ENCODE measurements around the gene MIS12. TPM values are rescaled to one million over a fixed set of nuclear protein-coding genes. Genes with fewer than 3 reads are reported as not detected.

The MIS12 gene
- 10 to 100 TPM; 16.0 to 18.6 TPM for total RNA-seq
- 1 to 10 TPM; 4.3 to 6.2 TPM for polyA plus RNA-seq

DNA sequence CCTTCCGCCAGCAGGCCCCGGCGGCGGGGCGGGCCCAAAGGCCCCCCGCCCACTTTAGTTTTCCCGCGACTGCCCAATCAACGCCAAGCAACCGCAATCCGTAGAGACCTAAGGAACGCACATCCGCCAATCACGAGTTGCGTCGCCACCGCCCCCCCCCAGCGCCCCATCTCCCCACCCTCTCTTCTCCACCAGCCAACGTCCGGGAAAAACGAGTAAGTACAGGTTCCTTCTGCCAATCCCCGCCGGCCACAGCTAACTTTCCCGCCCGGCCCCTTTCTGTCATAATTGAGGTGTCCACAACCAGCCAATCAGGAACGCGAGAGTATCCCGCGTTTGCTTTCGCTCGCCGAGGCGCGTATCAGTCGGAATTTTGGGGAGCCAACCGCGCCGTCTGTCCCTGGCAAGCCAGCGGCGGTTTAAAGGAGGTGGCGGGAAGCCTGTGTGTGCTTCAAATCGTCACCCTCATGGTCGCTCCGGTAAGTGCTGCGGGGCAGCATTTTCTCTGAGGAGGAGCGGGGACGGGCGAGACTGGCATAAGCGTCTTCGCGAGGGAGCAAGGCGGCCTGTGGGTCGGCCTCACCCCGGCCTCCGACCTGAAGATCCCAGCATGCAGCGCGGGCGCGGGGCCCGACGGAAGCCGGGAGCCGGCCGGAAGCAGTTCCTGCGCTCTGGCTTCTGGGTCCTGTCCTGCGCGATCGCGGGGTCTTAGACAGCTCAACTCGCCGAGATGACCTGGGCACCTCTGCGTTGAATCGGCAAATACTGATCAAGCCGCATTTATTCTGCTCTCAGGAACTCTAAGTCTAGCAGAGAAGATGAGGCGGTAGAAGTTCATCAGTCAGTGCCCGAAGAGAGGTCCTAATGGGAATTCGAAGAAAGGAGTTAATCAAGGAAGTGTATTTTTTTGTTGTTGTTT is at the start of gene MIS12:
TSS of gene MIS12 (plus strand) at position 361 of the 919 bp plus-strand sequence. CDS start 2,297 bp downstream, outside the sequence.
- peak; percentile 94 for DNase-seq (ENCODE audit: low spot score)
- peaks cover 4 to 28% (median 18%) of the 10 kb centered on the region in 4 donors for H3K4me1 ChIP-seq (ENCODE audit: control insufficient read depth in 4 of 4, insufficient read depth in 4 of 4, low read length in 3 of 4)
- peak within 1 kb of the TSS; percentile 63 to 93 for H3K9ac ChIP-seq (ENCODE audit: low read depth in 1 of 2, low read length in 2 of 2)
- peaks cover 6 to 41% (median 32%) of the 10 kb centered on the region in 4 donors for H3K36me3 ChIP-seq (ENCODE audit: control insufficient read depth in 4 of 4, insufficient read depth in 3 of 4, low read depth in 1 of 4, low read length in 3 of 4)
- peak within 1 kb of the TSS; percentile 95 for H3K27ac ChIP-seq (ENCODE audit: low read depth in 1 of 2, low read length in 2 of 2)
- peak within 1 kb of the TSS; percentile 94 to 99 (median 98) for H3K4me3 ChIP-seq (ENCODE audit: low read depth in 1 of 3, low read length in 3 of 3)
- H3K9me3 ChIP-seq (ENCODE audit: control insufficient read depth in 4 of 4, low read length in 3 of 4): no peaks in the 10 kb centered on the region
- H3K27me3 ChIP-seq (ENCODE audit: control insufficient read depth in 4 of 4, insufficient read depth in 4 of 4, low read length in 3 of 4): no peaks in the 10 kb centered on the region
- under 1% methylated on average over 77 of the region's 77 CpGs for WGBS
- TF ChIP-seq HNF4G (IDR thresholded peaks at IDR 0.05) (no peak), RXRA (IDR thresholded peaks at IDR 0.05) (no peak), TAF1 (conservative IDR thresholded peaks at IDR 0.05) (peak; percentile 71), YY1 (IDR thresholded peaks at IDR 0.05) (peak; percentile 52), HNF4A (conservative IDR thresholded peaks at IDR 0.05) (peak in 1 of 2 donors; percentile 6), JUND (IDR thresholded peaks at IDR 0.05) (peak in 1 of 2 donors; percentile 6), EGR1 (IDR thresholded peaks at IDR 0.05; ENCODE audit: low read depth in 2 of 2) (peak; percentile 17 to 29), FOXA2 (IDR thresholded peaks at IDR 0.05) (no peak), NR2F2 (IDR thresholded peaks at IDR 0.05) (peak; percentile 70), GABPA (IDR thresholded peaks at IDR 0.05 in 1 of 2, conservative IDR thresholded peaks at IDR 0.05 in 1 of 2) (peak; percentile 75 to 93), MAX (IDR thresholded peaks at IDR 0.05) (peak; percentile 48), RAD21 (IDR thresholded peaks at IDR 0.05) (peak in 1 of 2 donors; percentile 5), FOXA1 (IDR thresholded peaks at IDR 0.05) (no peak), SP1 (IDR thresholded peaks at IDR 0.05) (peak; percentile 83)
- TF ChIP-seq, protein P1, sequence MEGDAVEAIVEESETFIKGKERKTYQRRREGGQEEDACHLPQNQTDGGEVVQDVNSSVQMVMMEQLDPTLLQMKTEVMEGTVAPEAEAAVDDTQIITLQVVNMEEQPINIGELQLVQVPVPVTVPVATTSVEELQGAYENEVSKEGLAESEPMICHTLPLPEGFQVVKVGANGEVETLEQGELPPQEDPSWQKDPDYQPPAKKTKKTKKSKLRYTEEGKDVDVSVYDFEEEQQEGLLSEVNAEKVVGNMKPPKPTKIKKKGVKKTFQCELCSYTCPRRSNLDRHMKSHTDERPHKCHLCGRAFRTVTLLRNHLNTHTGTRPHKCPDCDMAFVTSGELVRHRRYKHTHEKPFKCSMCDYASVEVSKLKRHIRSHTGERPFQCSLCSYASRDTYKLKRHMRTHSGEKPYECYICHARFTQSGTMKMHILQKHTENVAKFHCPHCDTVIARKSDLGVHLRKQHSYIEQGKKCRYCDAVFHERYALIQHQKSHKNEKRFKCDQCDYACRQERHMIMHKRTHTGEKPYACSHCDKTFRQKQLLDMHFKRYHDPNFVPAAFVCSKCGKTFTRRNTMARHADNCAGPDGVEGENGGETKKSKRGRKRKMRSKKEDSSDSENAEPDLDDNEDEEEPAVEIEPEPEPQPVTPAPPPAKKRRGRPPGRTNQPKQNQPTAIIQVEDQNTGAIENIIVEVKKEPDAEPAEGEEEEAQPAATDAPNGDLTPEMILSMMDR (IDR thresholded peaks at IDR 0.05; ENCODE audit: low read depth, low read length, missing input control): no peak
- TF ChIP-seq, protein P2, sequence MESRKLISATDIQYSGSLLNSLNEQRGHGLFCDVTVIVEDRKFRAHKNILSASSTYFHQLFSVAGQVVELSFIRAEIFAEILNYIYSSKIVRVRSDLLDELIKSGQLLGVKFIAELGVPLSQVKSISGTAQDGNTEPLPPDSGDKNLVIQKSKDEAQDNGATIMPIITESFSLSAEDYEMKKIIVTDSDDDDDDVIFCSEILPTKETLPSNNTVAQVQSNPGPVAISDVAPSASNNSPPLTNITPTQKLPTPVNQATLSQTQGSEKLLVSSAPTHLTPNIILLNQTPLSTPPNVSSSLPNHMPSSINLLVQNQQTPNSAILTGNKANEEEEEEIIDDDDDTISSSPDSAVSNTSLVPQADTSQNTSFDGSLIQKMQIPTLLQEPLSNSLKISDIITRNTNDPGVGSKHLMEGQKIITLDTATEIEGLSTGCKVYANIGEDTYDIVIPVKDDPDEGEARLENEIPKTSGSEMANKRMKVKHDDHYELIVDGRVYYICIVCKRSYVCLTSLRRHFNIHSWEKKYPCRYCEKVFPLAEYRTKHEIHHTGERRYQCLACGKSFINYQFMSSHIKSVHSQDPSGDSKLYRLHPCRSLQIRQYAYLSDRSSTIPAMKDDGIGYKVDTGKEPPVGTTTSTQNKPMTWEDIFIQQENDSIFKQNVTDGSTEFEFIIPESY (IDR thresholded peaks at IDR 0.05): peak; percentile 77
- TF ChIP-seq, protein P3, sequence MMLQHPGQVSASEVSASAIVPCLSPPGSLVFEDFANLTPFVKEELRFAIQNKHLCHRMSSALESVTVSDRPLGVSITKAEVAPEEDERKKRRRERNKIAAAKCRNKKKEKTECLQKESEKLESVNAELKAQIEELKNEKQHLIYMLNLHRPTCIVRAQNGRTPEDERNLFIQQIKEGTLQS (IDR thresholded peaks at IDR 0.05): no peak
- TF ChIP-seq, protein P4, sequence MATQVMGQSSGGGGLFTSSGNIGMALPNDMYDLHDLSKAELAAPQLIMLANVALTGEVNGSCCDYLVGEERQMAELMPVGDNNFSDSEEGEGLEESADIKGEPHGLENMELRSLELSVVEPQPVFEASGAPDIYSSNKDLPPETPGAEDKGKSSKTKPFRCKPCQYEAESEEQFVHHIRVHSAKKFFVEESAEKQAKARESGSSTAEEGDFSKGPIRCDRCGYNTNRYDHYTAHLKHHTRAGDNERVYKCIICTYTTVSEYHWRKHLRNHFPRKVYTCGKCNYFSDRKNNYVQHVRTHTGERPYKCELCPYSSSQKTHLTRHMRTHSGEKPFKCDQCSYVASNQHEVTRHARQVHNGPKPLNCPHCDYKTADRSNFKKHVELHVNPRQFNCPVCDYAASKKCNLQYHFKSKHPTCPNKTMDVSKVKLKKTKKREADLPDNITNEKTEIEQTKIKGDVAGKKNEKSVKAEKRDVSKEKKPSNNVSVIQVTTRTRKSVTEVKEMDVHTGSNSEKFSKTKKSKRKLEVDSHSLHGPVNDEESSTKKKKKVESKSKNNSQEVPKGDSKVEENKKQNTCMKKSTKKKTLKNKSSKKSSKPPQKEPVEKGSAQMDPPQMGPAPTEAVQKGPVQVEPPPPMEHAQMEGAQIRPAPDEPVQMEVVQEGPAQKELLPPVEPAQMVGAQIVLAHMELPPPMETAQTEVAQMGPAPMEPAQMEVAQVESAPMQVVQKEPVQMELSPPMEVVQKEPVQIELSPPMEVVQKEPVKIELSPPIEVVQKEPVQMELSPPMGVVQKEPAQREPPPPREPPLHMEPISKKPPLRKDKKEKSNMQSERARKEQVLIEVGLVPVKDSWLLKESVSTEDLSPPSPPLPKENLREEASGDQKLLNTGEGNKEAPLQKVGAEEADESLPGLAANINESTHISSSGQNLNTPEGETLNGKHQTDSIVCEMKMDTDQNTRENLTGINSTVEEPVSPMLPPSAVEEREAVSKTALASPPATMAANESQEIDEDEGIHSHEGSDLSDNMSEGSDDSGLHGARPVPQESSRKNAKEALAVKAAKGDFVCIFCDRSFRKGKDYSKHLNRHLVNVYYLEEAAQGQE (IDR thresholded peaks at IDR 0.05): peak; percentile 48

Data from liver (tissue), 9 donors.